GM21390 (cell line): Measurements from ENCODE around the gene TLE2.

ENCODE experiments used
- ATAC-seq: cut with Tn5 transposase; IDR thresholded peaks from one replicate; pipeline ENCODE4 v1.9.1; 2021; ENCODE audit not compliant: unreplicated experiment

TLE2 gene

GRCh38 chr19:3029065-3029923 lies at the start of gene TLE2:
TSS of gene TLE2 (minus strand) at chr19:3029280. CDS start at chr19:3028904, 376 bp downstream.
- no peak for ATAC-seq

GRCh38 chr19:3075605-3076431 lies 46.7 kb upstream of the TLE2 start:
- no peak for ATAC-seq

- no peak for ATAC-seq
Measured at GRCh38 chr19:3073931-3074595, 45.0 kb upstream of the TLE2 start.

- no peak for ATAC-seq
Measured at GRCh38 chr19:3073159-3073563, 44.1 kb upstream of the TLE2 start.

GRCh38 chr19:3071768-3072167 lies 42.7 kb upstream of the TLE2 start:
- no peak for ATAC-seq

- no peak for ATAC-seq
Measured at GRCh38 chr19:3068071-3068470, 39.0 kb upstream of the TLE2 start.

GRCh38 chr19:3067563-3067962 lies 38.5 kb upstream of the TLE2 start:
- no peak for ATAC-seq

GRCh38 chr19:3066482-3067049 lies 37.5 kb upstream of the TLE2 start:
- no peak for ATAC-seq

- ATAC-seq: no peak
Measured at GRCh38 chr19:3065675-3066357, 36.7 kb upstream of the TLE2 start.

GRCh38 chr19:3064011-3064330 lies 34.9 kb upstream of the TLE2 start:
- ATAC-seq: no peak

- no peak for ATAC-seq
Measured at GRCh38 chr19:3062165-3063105, 33.4 kb upstream of the TLE2 start, which contains the start of gene TLE5. TSS of gene TLE5 (minus strand) at chr19:3062495. CDS start at chr19:3062200, 295 bp downstream.

- peak; percentile 47 for ATAC-seq
Measured at GRCh38 chr19:3061182-3062161, 32.4 kb upstream of the TLE2 start.

- no peak for ATAC-seq
Measured at GRCh38 chr19:3060857-3061181, 31.7 kb upstream of the TLE2 start.

GRCh38 chr19:3059653-3060052 lies 30.6 kb upstream of the TLE2 start:
- no peak for ATAC-seq

- no peak for ATAC-seq
Measured at GRCh38 chr19:3058821-3059314, 29.8 kb upstream of the TLE2 start.

- ATAC-seq: no peak
Measured at GRCh38 chr19:3058009-3058820, 29.1 kb upstream of the TLE2 start.

GRCh38 chr19:3057275-3057714 lies 28.2 kb upstream of the TLE2 start:
- ATAC-seq: no peak
